K562 (cell line): ENCODE data around the gene ISYNA1. TPM values are rescaled to one million over a fixed set of nuclear protein-coding genes. Genes with fewer than 3 reads are reported as not detected.

Source experiments
- ADNP ChIP-seq: fragments of 200-800 bp; sonication (Bioruptor generic); IDR thresholded peaks from 2 replicates; pipeline ENCODE4 v1.6.1; 2016; ENCODE audit warnings: missing genetic modification characterization, missing compliant biosample characterization
- ATF7 ChIP-seq: fragments of 450-650 bp; IDR thresholded peaks from 2 replicates; pipeline ENCODE4 v1.7.1; 2014; ENCODE audit warnings: mild to moderate bottlenecking, moderate library complexity
- EWSR1 ChIP-seq: fragments of 450-650 bp; IDR thresholded peaks from 2 replicates; pipeline ENCODE4 v1.6.1; 2018; ENCODE audit warnings: borderline replicate concordance, mild to moderate bottlenecking, low read depth, moderate library complexity; ENCODE audit not compliant: partially characterized antibody
- MYC ChIP-seq, 2 experiments: fragments of 250-450 bp in 1 of 2; sonication (Bioruptor Pico) in 1 of 2; IDR thresholded peaks; 2 replicates each; pipeline versions ENCODE4 v1.5.1 to v1.6.1; 2012 to 2021; ENCODE audit warnings: low read depth in 2 of 2, borderline replicate concordance in 1 of 2, improper control_type of control experiment in 1 of 2, low read length in 1 of 2, mild to moderate bottlenecking in 1 of 2, moderate library complexity in 1 of 2
- MYNN ChIP-seq, 2 experiments: sonication (generic); formaldehyde crosslinking in 1 of 2; IDR thresholded peaks; 2 replicates each; pipeline versions ENCODE4 v1.5.0 to v1.6.1; 2016 to 2020; ENCODE audit warnings: antibody characterized with exemption in 1 of 2, missing genetic modification reagents in 1 of 2
- PHF20 ChIP-seq: fragments of 450-650 bp; IDR thresholded peaks from 2 replicates; pipeline ENCODE4 v1.6.1; 2018; ENCODE audit not compliant: partially characterized antibody
- RBBP5 ChIP-seq: fragments of 200-600 bp; sonication (generic); IDR thresholded peaks from 2 replicates; pipeline ENCODE4 v1.6.1; 2012; ENCODE audit warnings: borderline replicate concordance, mild to moderate bottlenecking, low read length, control low read depth, inconsistent platforms; ENCODE audit not compliant: insufficient read depth, poor library complexity, severe bottlenecking
- SOX6 ChIP-seq: fragments of 450-650 bp; IDR thresholded peaks from 2 replicates; pipeline ENCODE4 v1.6.1; 2014; ENCODE audit warnings: mild to moderate bottlenecking
- WHSC1 ChIP-seq: IDR thresholded peaks from one replicate; pipeline ENCODE4 v1.6.1; 2012; ENCODE audit warnings: low read length, control low read depth, inconsistent platforms
- XRCC5 ChIP-seq: fragments of 200-400 bp; formaldehyde crosslinking; IDR thresholded peaks from 2 replicates; pipeline ENCODE4 v1.6.1; 2017; ENCODE audit warnings: low read depth, mild to moderate bottlenecking, low read length
- ZBED1 ChIP-seq: IDR thresholded peaks from 2 replicates; pipeline ENCODE4 v1.6.1; 2014
- ZC3H8 ChIP-seq: fragments of 450-650 bp; IDR thresholded peaks from 2 replicates; pipeline ENCODE4 v1.6.1; 2017
- ZNF384 ChIP-seq: IDR thresholded peaks from 2 replicates; pipeline ENCODE4 v1.6.1; 2012; ENCODE audit warnings: low read depth, low read length, improper control_type of control experiment
- polyA plus RNA-seq, 8 experiments: library from polyadenylated mRNA; depleted of rRNA in 4 of 8; stranded (reverse) in 5 of 8; unstranded in 3 of 8; fragments of >200 nt; fragmentation: Nextera tagmentation in 2 of 8; fragmentation: Illumina TruSeq in 1 of 8; extraction: Ambion mirVana in 2 of 8; extraction: Trizol in 1 of 8; gene quantifications; 2 replicates each; pipeline versions ENCODE4 v1.2.1 to v1.2.3, GENCODE V29; 2011 to 2014; ENCODE audit warnings: inconsistent platforms in 1 of 8, missing spikeins in 1 of 8
- total RNA-seq, 7 experiments: library from RNA; depleted of rRNA in 6 of 7; stranded (reverse); fragments of >200 nt in 6 of 7; fragmentation: Illumina TruSeq in 2 of 7; extraction: Trizol in 2 of 7; gene quantifications; 2 replicates each; pipeline versions ENCODE4 v1.2.1 to v1.2.3, GENCODE V29; 2011 to 2021; ENCODE audit warnings: low replicate concordance in 1 of 7
- TF ChIP-seq, protein P1 (sequence below): fragments of 250-450 bp; sonication (Bioruptor Pico); IDR thresholded peaks from 2 replicates; pipeline ENCODE4 v1.4.0; 2020; ENCODE audit warnings: mild to moderate bottlenecking
- TF ChIP-seq, protein P2 (sequence below): sonication (generic); formaldehyde crosslinking; IDR thresholded peaks from 2 replicates; pipeline ENCODE4 v1.8.1; 2023; ENCODE audit warnings: missing genetic modification reagents, mild to moderate bottlenecking, borderline replicate concordance
- TF ChIP-seq, protein P3 (sequence below), 2 experiments: fragments of 450-650 bp; IDR thresholded peaks; 2 replicates each; pipeline ENCODE4 v1.6.1; 2018; ENCODE audit warnings: mild to moderate bottlenecking in 2 of 2, low read depth in 1 of 2; ENCODE audit not compliant: partially characterized antibody in 2 of 2

The ISYNA1 gene
- total and polyA plus RNA-seq, 9 of the 15 experiments (the other 6 are each of a cell fraction or from before 2014, with no cell fraction given): 21.8 to 460 (median 93.2) TPM

DNA sequence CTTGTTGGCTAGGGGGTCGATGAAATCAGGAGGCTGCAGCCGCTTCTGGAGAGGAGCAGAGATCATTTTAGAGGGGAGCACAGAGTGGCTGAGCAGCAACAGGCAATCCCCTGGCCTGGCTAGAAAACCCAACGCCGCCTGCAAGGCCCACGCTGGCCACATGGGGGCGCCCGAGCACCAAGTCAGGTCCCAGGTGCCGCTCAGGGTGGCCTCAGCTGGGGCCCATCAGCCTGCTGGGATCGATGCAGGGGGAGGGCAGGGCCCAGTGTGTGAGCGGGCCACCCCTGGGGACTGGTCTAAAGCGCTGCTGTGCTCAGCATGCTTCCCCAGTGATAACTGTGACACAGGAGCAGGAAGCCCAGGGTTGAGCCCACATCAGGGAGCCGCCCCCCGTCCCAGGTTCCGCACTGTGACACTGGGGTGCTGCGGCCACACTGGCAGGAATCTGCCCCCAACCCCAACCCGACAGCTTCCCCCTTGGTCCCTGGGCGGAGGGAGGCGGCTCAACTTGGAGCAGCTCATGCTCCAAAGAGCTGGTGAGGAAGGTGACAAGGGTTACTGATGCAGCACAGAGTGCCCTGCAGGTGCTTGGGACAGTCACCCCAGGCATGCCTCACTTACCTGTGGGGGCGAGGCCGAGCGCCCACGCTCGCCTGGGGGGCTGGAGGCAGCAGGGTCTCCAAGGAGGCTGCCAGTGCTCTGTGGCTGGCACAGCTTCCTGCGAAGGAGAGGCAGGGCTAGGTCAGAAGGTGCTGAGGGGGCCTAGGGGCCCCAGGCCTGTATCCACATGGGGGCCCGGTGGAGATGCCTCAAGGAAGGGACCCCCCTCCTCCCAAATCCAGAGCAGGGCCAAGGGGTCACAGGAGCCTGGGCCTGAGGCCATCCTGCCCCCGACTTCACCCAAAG lies 13.3 kb upstream of the ISYNA1 start (continued):
- TF ChIP-seq, protein P1, sequence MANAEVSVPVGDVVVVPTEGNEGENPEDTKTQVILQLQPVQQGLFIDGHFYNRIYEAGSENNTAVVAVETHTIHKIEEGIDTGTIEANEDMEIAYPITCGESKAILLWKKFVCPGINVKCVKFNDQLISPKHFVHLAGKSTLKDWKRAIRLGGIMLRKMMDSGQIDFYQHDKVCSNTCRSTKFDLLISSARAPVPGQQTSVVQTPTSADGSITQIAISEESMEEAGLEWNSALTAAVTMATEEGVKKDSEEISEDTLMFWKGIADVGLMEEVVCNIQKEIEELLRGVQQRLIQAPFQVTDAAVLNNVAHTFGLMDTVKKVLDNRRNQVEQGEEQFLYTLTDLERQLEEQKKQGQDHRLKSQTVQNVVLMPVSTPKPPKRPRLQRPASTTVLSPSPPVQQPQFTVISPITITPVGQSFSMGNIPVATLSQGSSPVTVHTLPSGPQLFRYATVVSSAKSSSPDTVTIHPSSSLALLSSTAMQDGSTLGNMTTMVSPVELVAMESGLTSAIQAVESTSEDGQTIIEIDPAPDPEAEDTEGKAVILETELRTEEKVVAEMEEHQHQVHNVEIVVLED: no peak
- no peak for TF ChIP-seq ZC3H8
- no peak for TF ChIP-seq PHF20
- no peak for TF ChIP-seq RBBP5
- TF ChIP-seq ZBED1: no peak
- no peak for TF ChIP-seq ATF7
- TF ChIP-seq ZNF384: 0 out of 2 replicates have a peak, but pooled peaks have one; percentile 18
- 0 out of 2 replicates have a peak, but pooled peaks have one; percentile 39 for TF ChIP-seq XRCC5
- no peak for TF ChIP-seq WHSC1
- TF ChIP-seq, protein P2, sequence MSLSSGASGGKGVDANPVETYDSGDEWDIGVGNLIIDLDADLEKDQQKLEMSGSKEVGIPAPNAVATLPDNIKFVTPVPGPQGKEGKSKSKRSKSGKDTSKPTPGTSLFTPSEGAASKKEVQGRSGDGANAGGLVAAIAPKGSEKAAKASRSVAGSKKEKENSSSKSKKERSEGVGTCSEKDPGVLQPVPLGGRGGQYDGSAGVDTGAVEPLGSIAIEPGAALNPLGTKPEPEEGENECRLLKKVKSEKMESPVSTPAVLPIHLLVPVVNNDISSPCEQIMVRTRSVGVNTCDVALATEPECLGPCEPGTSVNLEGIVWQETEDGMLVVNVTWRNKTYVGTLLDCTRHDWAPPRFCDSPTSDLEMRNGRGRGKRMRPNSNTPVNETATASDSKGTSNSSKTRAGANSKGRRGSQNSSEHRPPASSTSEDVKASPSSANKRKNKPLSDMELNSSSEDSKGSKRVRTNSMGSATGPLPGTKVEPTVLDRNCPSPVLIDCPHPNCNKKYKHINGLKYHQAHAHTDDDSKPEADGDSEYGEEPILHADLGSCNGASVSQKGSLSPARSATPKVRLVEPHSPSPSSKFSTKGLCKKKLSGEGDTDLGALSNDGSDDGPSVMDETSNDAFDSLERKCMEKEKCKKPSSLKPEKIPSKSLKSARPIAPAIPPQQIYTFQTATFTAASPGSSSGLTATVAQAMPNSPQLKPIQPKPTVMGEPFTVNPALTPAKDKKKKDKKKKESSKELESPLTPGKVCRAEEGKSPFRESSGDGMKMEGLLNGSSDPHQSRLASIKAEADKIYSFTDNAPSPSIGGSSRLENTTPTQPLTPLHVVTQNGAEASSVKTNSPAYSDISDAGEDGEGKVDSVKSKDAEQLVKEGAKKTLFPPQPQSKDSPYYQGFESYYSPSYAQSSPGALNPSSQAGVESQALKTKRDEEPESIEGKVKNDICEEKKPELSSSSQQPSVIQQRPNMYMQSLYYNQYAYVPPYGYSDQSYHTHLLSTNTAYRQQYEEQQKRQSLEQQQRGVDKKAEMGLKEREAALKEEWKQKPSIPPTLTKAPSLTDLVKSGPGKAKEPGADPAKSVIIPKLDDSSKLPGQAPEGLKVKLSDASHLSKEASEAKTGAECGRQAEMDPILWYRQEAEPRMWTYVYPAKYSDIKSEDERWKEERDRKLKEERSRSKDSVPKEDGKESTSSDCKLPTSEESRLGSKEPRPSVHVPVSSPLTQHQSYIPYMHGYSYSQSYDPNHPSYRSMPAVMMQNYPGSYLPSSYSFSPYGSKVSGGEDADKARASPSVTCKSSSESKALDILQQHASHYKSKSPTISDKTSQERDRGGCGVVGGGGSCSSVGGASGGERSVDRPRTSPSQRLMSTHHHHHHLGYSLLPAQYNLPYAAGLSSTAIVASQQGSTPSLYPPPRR (CRISPR knock-in tag): no peak
- TF ChIP-seq MYC (IDR thresholded peaks at IDR 0.05; ENCODE audit: low read depth, low read length): 0 out of 2 replicates have a peak, but pooled peaks have one; percentile 27
- TF ChIP-seq MYC (CRISPR knock-in tag; IDR thresholded peaks at IDR 0.05; ENCODE audit: borderline replicate concordance, low read depth): 0 out of 2 replicates have a peak, but pooled peaks have one; percentile 30
- TF ChIP-seq SOX6: no peak
- no peak for TF ChIP-seq ADNP
- TF ChIP-seq EWSR1: no peak
- TF ChIP-seq, protein P3, sequence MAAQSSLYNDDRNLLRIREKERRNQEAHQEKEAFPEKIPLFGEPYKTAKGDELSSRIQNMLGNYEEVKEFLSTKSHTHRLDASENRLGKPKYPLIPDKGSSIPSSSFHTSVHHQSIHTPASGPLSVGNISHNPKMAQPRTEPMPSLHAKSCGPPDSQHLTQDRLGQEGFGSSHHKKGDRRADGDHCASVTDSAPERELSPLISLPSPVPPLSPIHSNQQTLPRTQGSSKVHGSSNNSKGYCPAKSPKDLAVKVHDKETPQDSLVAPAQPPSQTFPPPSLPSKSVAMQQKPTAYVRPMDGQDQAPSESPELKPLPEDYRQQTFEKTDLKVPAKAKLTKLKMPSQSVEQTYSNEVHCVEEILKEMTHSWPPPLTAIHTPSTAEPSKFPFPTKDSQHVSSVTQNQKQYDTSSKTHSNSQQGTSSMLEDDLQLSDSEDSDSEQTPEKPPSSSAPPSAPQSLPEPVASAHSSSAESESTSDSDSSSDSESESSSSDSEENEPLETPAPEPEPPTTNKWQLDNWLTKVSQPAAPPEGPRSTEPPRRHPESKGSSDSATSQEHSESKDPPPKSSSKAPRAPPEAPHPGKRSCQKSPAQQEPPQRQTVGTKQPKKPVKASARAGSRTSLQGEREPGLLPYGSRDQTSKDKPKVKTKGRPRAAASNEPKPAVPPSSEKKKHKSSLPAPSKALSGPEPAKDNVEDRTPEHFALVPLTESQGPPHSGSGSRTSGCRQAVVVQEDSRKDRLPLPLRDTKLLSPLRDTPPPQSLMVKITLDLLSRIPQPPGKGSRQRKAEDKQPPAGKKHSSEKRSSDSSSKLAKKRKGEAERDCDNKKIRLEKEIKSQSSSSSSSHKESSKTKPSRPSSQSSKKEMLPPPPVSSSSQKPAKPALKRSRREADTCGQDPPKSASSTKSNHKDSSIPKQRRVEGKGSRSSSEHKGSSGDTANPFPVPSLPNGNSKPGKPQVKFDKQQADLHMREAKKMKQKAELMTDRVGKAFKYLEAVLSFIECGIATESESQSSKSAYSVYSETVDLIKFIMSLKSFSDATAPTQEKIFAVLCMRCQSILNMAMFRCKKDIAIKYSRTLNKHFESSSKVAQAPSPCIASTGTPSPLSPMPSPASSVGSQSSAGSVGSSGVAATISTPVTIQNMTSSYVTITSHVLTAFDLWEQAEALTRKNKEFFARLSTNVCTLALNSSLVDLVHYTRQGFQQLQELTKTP (IDR thresholded peaks at IDR 0.05; ENCODE audit: low read depth in 1 of 2, partially characterized antibody in 2 of 2): no peak
- 0 out of 2 replicates have a peak, but pooled peaks have one; percentile 38 for TF ChIP-seq MYNN (IDR thresholded peaks at IDR 0.05)
- no peak for TF ChIP-seq MYNN (CRISPR knock-in tag; IDR thresholded peaks at IDR 0.05)
